HuH-7.5 (cell line): ENCODE data around the gene RBSN.

Experiments
- DNase-seq: peaks from one replicate; pipeline ENCODE4 v3.0.0; 2011; ENCODE audit warnings: low spot score

The RBSN gene

GRCh38 chr3:15056676-15057404, 42.1 kb downstream of the RBSN start:
- no peak for DNase-seq

- no peak for DNase-seq
Measured at GRCh38 chr3:15055019-15055557, 43.9 kb downstream of the RBSN start.

GRCh38 chr3:15053541-15053940, 45.4 kb downstream of the RBSN start:
- no peak for DNase-seq

DNA sequence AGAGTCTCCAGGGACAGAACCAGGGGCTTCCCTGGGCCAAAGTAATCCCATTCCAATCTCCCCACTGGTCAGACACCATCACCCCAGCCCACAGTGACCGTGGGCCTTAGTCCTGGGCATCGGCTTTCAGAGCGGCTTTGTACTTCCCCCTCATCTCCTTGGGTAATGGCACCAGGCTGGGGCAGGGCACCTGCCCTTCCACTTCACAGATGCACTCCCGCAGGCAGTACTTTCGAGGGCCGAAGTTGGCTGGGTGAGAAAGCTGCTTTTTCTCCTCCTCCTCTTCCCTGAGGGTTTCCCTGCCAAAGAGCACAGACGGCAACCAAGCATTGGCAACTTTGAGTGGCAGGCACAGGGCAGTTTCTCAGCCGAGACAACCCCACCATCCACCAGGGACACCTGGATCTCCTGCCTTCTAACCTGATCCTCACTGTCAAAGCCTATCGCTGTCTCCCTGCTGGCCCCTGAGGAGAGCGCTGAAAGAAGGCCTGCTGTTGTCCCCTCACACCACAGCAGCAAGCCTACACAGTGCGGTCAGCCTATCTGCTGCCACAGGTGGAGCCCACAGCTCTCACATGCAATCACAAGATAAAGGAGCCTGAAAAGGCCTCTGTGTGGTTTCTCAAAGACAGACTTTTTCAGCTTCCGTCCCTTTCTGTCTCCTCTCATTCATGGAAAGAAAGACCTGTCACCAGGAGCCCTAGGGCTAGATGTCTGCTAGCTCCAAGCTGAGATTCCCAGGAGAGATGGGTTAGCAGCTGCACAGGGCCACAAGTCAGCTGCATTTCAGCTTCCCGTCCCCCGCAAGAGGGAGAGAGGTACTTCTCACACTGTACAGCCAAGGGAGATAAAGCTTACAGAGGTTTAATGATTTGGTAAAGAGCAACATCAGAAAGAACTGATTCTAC, 46.4 kb downstream of the RBSN start:
- DNase-seq: no peak

DNA sequence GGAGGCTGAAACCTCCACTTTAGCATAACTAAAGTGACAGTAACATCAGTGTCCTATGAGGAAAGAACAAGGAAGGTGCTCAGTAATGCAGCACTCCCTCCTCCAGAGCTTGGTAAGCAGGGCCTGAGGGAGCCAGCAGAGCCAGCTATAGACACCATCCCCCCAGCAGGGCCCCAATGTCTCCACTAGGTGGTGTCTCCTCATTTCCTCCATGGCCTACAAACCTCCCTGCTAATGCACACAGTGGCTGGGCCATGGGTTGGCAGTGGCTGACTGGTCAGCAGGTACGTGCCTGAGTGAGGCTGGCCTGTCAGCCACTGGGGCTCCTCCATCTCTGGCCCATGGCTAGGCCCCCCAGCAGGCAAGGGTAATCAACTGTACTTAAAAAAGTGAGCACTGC, 47.4 kb downstream of the RBSN start:
- peak; percentile 88 for DNase-seq

DNA sequence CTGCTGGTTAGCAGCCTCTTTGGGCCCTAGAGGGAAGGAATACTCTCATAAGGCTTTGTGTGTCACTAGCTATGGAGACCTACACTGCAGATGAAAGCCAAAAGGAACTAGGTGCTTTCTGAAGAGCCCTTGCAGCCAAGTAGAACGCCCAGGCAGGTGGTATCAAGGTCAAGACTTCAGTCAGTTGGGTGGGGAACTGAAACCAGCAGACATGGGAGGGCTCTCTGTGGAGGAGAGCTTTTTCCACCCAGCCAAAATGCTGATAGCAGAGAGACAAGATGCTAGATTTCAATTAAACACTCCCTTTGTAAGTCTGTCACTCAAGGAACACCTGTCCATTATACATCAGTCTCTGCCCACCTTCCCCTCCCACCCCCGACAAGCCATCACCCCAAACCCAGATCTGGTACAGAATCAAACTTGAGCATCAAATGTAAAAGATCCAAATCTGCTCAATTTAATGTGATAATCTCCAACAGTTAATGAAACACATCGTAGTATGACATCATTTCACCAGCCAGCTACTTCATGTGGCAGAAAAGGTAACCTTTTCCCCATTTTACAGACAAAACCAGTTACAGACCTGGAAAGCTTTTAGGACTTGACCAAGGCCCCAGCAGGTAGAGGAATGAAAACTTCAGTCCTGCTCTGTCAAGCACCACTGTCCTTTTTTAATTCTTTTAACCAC, 48.4 kb downstream of the RBSN start:
- DNase-seq: no peak

- DNase-seq: no peak
Measured at GRCh38 chr3:15049584-15049983, 49.4 kb downstream of the RBSN start.

DNA sequence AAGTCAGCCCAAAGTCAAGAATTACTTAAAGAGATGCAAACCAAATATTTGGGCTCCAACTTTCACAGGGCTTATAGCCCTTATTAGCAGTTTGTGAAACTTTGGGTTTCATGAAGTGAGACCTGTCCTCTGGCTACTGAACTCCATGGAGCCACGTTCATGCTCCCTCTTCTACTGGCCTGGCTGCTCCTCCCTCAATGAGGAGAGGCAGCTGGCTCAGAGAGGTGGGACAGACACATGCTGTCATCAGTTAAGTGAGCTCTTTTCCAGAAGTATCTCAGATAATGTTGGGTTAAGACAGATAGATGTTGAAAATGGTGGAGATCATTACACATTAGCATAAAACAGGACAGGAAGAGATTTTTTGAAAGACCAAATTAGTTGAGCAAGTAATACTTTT, 53.3 kb downstream of the RBSN start:
- no peak for DNase-seq

DNA sequence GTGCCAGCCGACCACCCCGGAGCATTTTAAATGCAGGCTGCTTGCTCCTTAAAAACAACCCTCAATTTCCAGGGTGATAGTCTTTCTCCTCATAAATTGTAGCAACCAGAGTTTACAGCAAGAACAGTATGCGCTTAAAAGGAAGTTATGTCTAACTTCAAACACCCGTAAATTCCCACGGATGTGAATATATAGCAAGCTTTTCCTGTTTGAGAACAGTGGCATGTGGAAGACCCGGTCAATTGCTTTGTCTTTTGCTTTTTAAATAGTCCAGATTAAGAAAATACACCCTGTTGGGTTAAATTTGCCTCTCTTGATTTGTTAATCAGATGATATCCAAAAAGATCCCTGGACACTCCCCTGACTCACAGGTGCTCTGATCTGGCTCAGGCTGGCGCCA, 54.6 kb downstream of the RBSN start:
- no peak for DNase-seq

GRCh38 chr3:15043408-15044171, 55.4 kb downstream of the RBSN start:
- DNase-seq: no peak

DNA sequence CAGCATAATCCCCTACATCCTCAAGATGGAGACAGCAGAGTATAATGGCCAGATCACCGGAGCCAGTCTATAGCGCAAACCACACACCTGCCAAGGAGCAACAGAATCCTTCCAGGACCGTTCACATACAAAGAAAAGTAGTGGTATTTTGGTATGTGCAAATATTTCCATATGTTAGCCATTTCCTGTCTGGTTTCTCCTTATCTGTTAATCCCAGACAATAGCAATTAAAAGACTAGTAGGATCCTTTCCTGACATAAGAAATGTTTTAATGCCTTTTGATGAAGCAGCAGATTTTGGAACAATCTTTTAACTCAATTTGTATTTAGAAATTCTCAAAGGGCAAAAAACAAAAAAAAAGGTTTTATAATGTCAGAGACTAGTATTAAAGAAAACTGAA, 56.0 kb downstream of the RBSN start:
- no peak for DNase-seq

DNA sequence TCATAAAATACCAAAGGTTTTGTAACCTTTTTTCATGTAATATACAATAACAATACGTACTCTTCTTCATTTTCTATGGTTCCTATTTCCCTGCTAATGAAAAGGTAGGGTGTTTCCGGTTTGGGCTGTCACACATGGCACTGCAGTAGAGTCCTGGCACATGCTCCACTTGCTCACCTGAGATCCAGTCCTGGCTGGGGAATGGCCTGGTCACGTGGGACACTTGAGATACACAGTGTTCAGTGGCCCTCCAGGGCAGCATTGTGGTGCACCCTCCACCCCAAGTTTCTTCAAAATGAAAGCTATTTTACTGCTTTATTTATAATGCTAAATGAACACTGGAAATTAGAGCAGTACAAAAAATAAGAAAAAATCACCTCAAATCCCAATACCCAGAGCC, 57.0 kb downstream of the RBSN start:
- DNase-seq: no peak

DNA sequence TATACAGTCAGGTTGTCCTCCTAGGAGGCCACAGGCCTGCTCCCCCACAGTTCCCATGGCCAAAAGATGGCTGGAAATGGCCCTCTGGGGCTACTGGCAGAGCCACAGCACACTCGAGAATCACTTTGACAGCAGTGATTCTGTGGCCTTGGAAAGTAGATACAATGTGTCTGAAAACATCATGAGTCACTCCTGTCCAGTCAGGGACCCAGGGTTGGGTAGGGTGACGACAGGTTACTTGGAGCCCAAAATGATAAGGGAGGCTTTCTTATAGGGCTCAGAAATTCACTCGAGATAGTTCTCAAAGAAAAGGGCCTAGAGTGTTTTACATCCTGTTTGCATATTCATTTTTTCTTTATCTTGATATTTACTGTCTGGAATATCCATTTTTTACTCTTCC, 58.1 kb downstream of the RBSN start:
- no peak for DNase-seq

GRCh38 chr3:15038306-15038705, 60.6 kb downstream of the RBSN start:
- DNase-seq: no peak

DNA sequence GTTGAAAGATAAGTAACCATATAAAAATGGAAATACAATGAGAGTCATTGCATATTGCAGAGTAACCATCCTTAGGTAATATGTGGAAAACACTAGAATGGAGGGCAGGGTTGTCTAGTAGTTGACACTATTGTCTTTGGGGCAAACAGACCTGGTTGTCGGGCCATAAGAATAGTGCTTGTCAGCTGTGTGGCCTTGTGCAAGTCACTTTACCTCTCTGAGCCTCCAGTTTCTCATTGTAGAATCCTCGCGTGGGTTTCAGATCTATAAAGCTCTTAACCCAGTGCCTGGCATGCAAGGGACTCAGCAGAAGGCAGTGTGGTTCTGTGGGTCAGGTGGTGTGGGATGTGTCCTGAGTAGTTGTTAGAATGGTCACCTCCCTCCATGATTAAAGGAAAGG, 65.8 kb downstream of the RBSN start:
- DNase-seq: no peak

DNA sequence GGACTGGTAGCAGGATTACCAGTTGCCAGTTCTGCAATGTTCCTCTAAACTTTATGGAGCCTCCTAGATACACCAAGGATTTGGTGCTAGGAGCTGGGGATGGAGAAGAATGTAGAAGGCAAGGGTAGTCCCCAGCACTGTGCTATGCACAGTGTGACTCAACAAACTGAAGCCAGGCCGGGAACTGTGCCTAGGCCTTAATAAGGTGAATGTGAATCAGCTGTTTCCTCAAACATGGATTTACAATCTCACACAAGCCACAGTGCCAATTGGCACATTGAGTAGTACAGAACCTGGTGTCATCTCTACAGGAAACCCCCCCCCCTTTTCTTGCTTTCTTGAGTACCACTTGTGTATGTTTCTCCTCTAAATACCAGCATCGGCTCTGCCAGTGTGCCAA, 66.3 kb downstream of the RBSN start:
- DNase-seq: no peak

GRCh38 chr3:15029625-15030024, 69.3 kb downstream of the RBSN start:
- DNase-seq: no peak

GRCh38 chr3:15023719-15024118, 75.2 kb downstream of the RBSN start:
- no peak for DNase-seq

DNA sequence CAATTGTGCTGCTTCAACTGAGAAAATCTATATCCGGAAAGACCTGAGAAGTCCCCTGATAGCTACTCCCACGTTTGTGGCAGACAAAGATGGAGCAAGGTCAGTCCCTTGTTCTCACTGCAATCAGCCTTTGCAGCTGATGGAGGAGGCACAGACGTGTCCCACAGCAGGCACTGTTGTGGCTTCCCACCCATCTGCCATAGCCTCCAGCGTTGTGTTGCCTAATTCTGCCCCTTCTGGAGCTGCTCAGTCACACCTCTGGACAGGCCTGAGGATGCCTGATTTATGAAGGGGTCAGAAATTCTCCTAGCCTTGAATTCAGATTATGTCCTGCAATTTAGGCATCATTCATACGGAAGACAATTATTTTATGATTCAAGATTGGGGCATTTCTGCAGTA, 75.7 kb downstream of the RBSN start:
- DNase-seq: no peak
